Measurements from ENCODE around the gene ZNF736. TPM values are rescaled to one million over a fixed set of nuclear protein-coding genes. Genes with fewer than 3 reads are reported as not detected.
"Not testable (repeated sequence)": the region's sequence is repeated elsewhere in the genome, so short reads cannot be mapped to it uniquely, and the experiment has no call there.

The ZNF736 gene
- 10 to 100 TPM; 43.6 to 48.2 TPM for total RNA-seq
- 1 to 10 TPM in 1 of 2 donors, under 1 TPM in 1; 0.32 to 4.3 TPM for polyA plus RNA-seq

DNA sequence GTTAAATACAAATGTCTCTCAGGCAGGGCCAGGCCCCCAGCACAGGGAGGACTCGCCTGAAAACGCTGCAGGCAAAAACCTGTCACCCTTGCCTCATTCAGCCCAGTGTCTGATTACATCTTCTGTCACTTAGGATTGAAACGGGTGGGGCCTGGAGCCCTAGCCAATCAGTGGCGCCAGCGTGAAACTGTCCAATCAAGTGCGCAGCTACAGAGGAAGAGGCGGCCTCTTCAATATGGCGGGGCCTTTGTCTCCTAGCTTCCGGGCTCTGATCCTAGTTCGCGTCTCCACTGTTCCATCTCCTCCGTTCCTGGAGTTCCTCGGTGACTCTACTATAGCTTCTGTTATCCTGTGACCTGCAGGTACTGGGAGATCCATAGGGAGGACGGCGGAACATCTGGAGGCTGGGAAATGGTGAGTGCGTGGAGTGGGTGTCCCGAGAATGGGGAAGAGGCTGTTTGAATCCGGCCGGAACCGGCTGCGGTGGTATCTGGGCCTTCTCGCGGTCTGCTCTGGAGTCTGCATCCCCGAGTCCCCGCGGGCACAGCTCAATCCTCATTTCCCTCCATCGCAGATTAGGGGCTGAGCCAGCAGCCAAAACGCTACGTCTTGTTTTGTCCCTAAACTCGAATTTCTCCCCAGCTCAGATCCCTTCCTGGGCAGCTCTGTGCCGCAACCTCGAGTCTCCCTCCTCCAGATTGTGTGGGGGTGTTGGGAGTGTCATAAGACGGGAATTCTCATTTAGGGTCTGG lies at the start of gene ZNF736:
ZNF736 (plus strand) TSS at position 222 of the 752 bp plus-strand sequence; CDS start at position 412, 190 bp downstream.
- CTCF ChIA-PET (ENCODE audit: partially characterized antibody) = interaction anchor here (1.0 to 1.7 kb wide), 3 partner anchors 8 to 481 kb away, joined by 3 read pairs; partner anchors contain the start of gene ZNF138
- no peaks in the 10 kb centered on the region for H3K36me3 ChIP-seq (ENCODE audit: insufficient read depth, low read length)
- H3K4me3 ChIP-seq (ENCODE audit: low read length in 2 of 2) = peak within 1 kb of the TSS; percentile 88 to 97
- H3K27me3 ChIP-seq (ENCODE audit: insufficient read depth, low read length) = no peaks in the 10 kb centered on the region
- H3K4me1 ChIP-seq (ENCODE audit: insufficient read depth, low read length) = peaks cover 27% of the 10 kb centered on the region
- Mint-ChIP-seq H3K36me3 (peaks cover 10 to 20% of the 10 kb centered on the region in 2 donors), H3K4me1 (peaks cover 16 to 50% (median 36%) of the 10 kb centered on the region in 4 donors), H3K4me3 (peak within 1 kb of the TSS; percentile 98 to 99 (median 99)), H3K27me3 (no peaks in the 10 kb centered on the region), H3K9me3 (peaks cover 0 to 3% (median 0%) of the 10 kb centered on the region in 8 donors), H3K27ac (peak within 1 kb of the TSS; percentile 96 to 99 (median 98))
- intact Hi-C loops (cut with micrococcal nuclease) = loop anchor here (1.0 to 2.0 kb wide), 5 partner anchors 249 to 481 kb away; partner anchors contain the start of genes ZNF107, ZNF138 and ZNF680
- peak; percentile 87 to 93 (median 89) for DNase-seq
- peak within 1 kb of the TSS; percentile 59 for H3K27ac ChIP-seq (ENCODE audit: low read depth, low read length)
- POLR2A ChIA-PET (ENCODE audit: partially characterized antibody) = interaction anchor here (0.6 to 2.3 kb wide), 8 partner anchors 8 to 724 kb away, joined by 3 to 24 read pairs (median 8); partner anchors contain the start of genes ERV3-1, ZNF107, ZNF138 and ZNF680
- H3K9me3 ChIP-seq (ENCODE audit: control insufficient read depth in 1 of 2, low read length in 2 of 2) = no peaks in the 10 kb centered on the region

DNA sequence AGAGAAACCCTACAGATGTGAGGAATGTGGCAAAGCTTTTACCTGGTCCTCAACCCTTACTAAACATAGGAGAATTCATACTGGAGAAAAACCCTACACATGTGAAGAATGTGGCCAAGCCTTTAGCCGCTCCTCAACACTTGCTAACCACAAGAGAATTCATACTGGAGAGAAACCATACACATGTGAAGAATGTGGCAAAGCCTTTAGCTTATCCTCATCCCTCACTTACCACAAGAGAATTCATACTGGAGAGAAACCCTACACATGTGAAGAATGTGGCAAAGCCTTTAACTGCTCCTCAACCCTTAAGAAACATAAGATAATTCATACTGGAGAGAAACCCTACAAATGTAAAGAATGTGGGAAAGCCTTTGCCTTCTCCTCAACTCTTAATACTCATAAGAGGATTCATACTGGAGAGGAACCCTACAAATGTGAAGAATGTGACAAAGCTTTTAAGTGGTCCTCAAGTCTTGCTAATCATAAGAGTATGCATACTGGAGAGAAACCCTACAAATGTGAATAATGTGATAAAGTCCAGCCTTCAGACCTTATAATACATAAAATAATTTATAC lies 47.3 kb upstream of the ZNF736 start:
- Mint-ChIP-seq H3K27me3 (no peaks in the 10 kb centered on the region), H3K9me3 (peaks cover 3 to 74% (median 47%) of the 10 kb centered on the region in 8 donors), H3K27ac (no peak overlapping the region), H3K4me3 (no peak overlapping the region), H3K4me1 (no peaks in the 10 kb centered on the region), H3K36me3 (peaks cover 7 to 14% of the 10 kb centered on the region in 2 donors)
- Histone ChIP-seq H3K36me3 (ENCODE audit: insufficient read depth, low read length) (no peaks in the 10 kb centered on the region), H3K4me3 (ENCODE audit: low read length in 2 of 2) (no peak overlapping the region), H3K27ac (ENCODE audit: low read depth, low read length) (no peak overlapping the region), H3K4me1 (ENCODE audit: insufficient read depth, low read length) (no peaks in the 10 kb centered on the region), H3K9me3 (ENCODE audit: control insufficient read depth in 1 of 2, low read length in 2 of 2) (peaks cover 0 to 15% of the 10 kb centered on the region in 2 donors), H3K27me3 (ENCODE audit: insufficient read depth, low read length) (no peaks in the 10 kb centered on the region)
- intact Hi-C loops (cut with micrococcal nuclease) = no loop called here
- CTCF ChIA-PET (ENCODE audit: partially characterized antibody) = no interaction called here
- no peak for DNase-seq
- POLR2A ChIA-PET (ENCODE audit: partially characterized antibody) = no interaction called here

GRCh38 chr7:64277630-64278029 lies 36.1 kb upstream of the ZNF736 start:
- no peak overlapping the region for H3K4me3 Mint-ChIP-seq
- POLR2A ChIA-PET (ENCODE audit: partially characterized antibody) = no interaction called here
- no peaks in the 10 kb centered on the region for H3K4me1 ChIP-seq (ENCODE audit: insufficient read depth, low read length)
- intact Hi-C loops (cut with micrococcal nuclease) = no loop called here
- CTCF ChIA-PET (ENCODE audit: partially characterized antibody) = no interaction called here
- H3K4me3 ChIP-seq (ENCODE audit: low read length in 2 of 2) = no peak overlapping the region
- H3K27ac Mint-ChIP-seq = no peak overlapping the region
- H3K27me3 ChIP-seq (ENCODE audit: insufficient read depth, low read length) = no peaks in the 10 kb centered on the region
- H3K4me1 Mint-ChIP-seq = no peaks in the 10 kb centered on the region
- H3K9me3 ChIP-seq (ENCODE audit: control insufficient read depth in 1 of 2, low read length in 2 of 2) = no peaks in the 10 kb centered on the region
- no peaks in the 10 kb centered on the region for H3K36me3 ChIP-seq (ENCODE audit: insufficient read depth, low read length)
- H3K9me3 Mint-ChIP-seq = peaks cover 3 to 25% (median 5%) of the 10 kb centered on the region in 8 donors
- peaks cover 0 to 2% of the 10 kb centered on the region in 2 donors for H3K27me3 Mint-ChIP-seq
- H3K27ac ChIP-seq (ENCODE audit: low read depth, low read length) = no peak overlapping the region
- no peaks in the 10 kb centered on the region for H3K36me3 Mint-ChIP-seq
- no peak for DNase-seq

- no peak overlapping the region for H3K27ac Mint-ChIP-seq
- Histone ChIP-seq H3K36me3 (ENCODE audit: insufficient read depth, low read length) (no peaks in the 10 kb centered on the region), H3K27me3 (ENCODE audit: insufficient read depth, low read length) (no peaks in the 10 kb centered on the region), H3K4me1 (ENCODE audit: insufficient read depth, low read length) (no peaks in the 10 kb centered on the region), H3K27ac (ENCODE audit: low read depth, low read length) (no peak overlapping the region), H3K4me3 (ENCODE audit: low read length in 2 of 2) (no peak overlapping the region), H3K9me3 (ENCODE audit: control insufficient read depth in 1 of 2, low read length in 2 of 2) (no peaks in the 10 kb centered on the region)
- no peak for DNase-seq
- H3K4me1 Mint-ChIP-seq = no peaks in the 10 kb centered on the region
- intact Hi-C loops (cut with micrococcal nuclease) = no loop called here
- H3K36me3 Mint-ChIP-seq = no peaks in the 10 kb centered on the region
- no peak overlapping the region for H3K4me3 Mint-ChIP-seq
- ChIA-PET CTCF (ENCODE audit: partially characterized antibody) (no interaction called here), POLR2A (ENCODE audit: partially characterized antibody) (no interaction called here)
- H3K27me3 Mint-ChIP-seq = no peaks in the 10 kb centered on the region
- H3K9me3 Mint-ChIP-seq = no peaks in the 10 kb centered on the region
Measured at GRCh38 chr7:64294701-64295420, 18.9 kb upstream of the ZNF736 start.

GRCh38 chr7:64297418-64297817 lies 16.3 kb upstream of the ZNF736 start:
- DNase-seq; H3K9me3 Mint-ChIP-seq; H3K36me3 ChIP-seq (ENCODE audit: insufficient read depth, low read length); H3K27me3 ChIP-seq (ENCODE audit: insufficient read depth, low read length); POLR2A ChIA-PET (ENCODE audit: partially characterized antibody); H3K27ac Mint-ChIP-seq; intact Hi-C loops (cut with micrococcal nuclease); CTCF ChIA-PET (ENCODE audit: partially characterized antibody); H3K4me1 Mint-ChIP-seq; H3K4me1 ChIP-seq (ENCODE audit: insufficient read depth, low read length); H3K4me3 ChIP-seq (ENCODE audit: low read length in 2 of 2); H3K27ac ChIP-seq (ENCODE audit: low read depth, low read length); H3K27me3 Mint-ChIP-seq; H3K4me3 Mint-ChIP-seq; H3K36me3 Mint-ChIP-seq; H3K9me3 ChIP-seq (ENCODE audit: control insufficient read depth in 1 of 2, low read length in 2 of 2): not testable (repeated sequence)

DNA sequence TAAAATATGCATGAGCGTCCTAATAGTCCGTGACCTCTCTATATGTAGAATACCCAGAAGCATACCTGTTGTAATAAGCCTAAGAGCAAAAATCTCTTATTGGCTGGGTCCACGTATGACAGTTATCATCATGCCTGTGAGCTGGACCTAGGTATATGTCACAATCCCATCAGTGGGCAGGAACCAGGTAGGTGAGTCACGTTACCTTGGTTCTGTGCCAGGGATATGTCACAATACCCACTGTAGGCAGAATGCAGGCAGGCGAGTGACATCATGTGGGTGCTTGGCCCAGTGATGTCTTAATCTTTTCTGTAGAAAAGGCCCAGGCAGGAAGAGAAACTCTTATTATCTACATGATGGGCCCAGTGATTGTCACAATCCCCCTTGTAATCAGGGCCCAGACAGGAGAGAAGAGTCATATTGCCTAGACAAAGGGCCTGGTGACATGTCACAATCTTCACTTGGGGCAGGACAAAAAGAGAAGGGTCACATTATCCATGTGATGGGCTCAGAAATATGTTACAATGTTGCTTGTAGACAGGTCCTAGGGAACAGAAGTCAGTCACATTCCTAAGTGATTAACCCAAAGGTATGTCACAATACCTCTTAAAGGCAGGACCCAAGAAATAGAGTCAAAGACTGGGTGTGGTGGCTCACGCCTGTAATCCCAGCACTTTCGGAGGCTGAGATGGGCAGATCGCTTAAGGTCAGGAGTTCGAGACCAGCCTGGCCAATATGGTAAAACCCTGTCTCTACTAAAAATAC lies 12.9 kb upstream of the ZNF736 start:
- H3K4me1 ChIP-seq (ENCODE audit: insufficient read depth, low read length) = no peaks in the 10 kb centered on the region
- Mint-ChIP-seq H3K36me3 (no peaks in the 10 kb centered on the region), H3K27me3 (no peaks in the 10 kb centered on the region), H3K27ac (peak overlapping the region in 1 of 7 donors; percentile 23), H3K4me3 (no peak overlapping the region), H3K4me1 (peaks cover under 1 to 2% (median 1%) of the 10 kb centered on the region in 4 donors), H3K9me3 (no peaks in the 10 kb centered on the region)
- H3K27ac ChIP-seq (ENCODE audit: low read depth, low read length) = no peak overlapping the region
- POLR2A ChIA-PET (ENCODE audit: partially characterized antibody) = no interaction called here
- H3K4me3 ChIP-seq (ENCODE audit: low read length in 2 of 2) = no peak overlapping the region
- H3K27me3 ChIP-seq (ENCODE audit: insufficient read depth, low read length) = no peaks in the 10 kb centered on the region
- intact Hi-C loops (cut with micrococcal nuclease) = loop anchor here (10.0 kb wide), 1 partner anchor 1674 kb away; no protein-coding TSS in a partner anchor
- H3K36me3 ChIP-seq (ENCODE audit: insufficient read depth, low read length) = no peaks in the 10 kb centered on the region
- CTCF ChIA-PET (ENCODE audit: partially characterized antibody) = no interaction called here
- DNase-seq = no peak
- H3K9me3 ChIP-seq (ENCODE audit: control insufficient read depth in 1 of 2, low read length in 2 of 2) = no peaks in the 10 kb centered on the region
